K562 (cell line): Measurements from ENCODE around the gene AHCYL1. TPM values are rescaled to one million over a fixed set of nuclear protein-coding genes. Genes with fewer than 3 reads are reported as not detected.

Experiments
- ATAC-seq: fragments of 200-7000 bp; cut with Tn5 transposase; 3 replicates; pipeline ENCODE4 v1.9.1; 2020; ENCODE audit warnings: moderate library complexity
- BruUV-seq: library from RNA; stranded (reverse); fragments of 400-500 nt; replicated peaks from 2 replicates; lab custom pipeline; 2021; lab: Mats Ljungman, UMichigan
- CTCF ChIA-PET: fragments of 300-600 bp; formaldehyde crosslinking; extraction: SDS; loops from one replicate; lab custom pipeline; 2021; ENCODE audit warnings: low intra/inter-chr PET ratio; lab: Yijun Ruan, JAX
- POLR2A ChIA-PET: fragments of 300-600, 350-650 bp; sonication (Branson Sonifier 250); formaldehyde crosslinking; extraction: SDS; loops from one replicate; lab custom pipeline; 2021; ENCODE audit warnings: antibody characterized with exemption, inconsistent platforms; lab: Yijun Ruan, JAX
- DNase-seq, 4 experiments: peaks; one replicate each; pipeline versions ENCODE4 v3.0.0 to v3.0.0-alpha.2; 2011 to 2018; ENCODE audit warnings: low spot score in 3 of 4, mixed read lengths in 3 of 4; ENCODE audit errors: extremely low read depth in 1 of 4
- FAIRE-seq: peaks from 2 replicates; lab custom pipeline; 2011; peaks lifted over from hg19 to GRCh38; lab: Jason Lieb, UNC
- H2AFZ ChIP-seq: 2 replicates; pipeline ENCODE4 v1.6.0; 2011; ENCODE audit warnings: low read depth, low read length, control low read depth, inconsistent platforms
- H3K27ac ChIP-seq: fragments of 200-600 bp; 3 replicates; pipeline ENCODE4 v1.8.0; 2011; ENCODE audit warnings: low read depth, mild to moderate bottlenecking, control low read depth, inconsistent platforms, low read length, moderate library complexity, mixed read lengths; ENCODE audit errors: extremely low read depth
- H3K27me3 ChIP-seq, 2 experiments: fragments of 300-600 bp in 1 of 2; 2 replicates in 1 of 2; 3 replicates in 1 of 2; pipeline versions ENCODE4 v1.6.0 to v1.8.0; 2011; ENCODE audit warnings: inconsistent platforms in 2 of 2, low read length in 2 of 2, mild to moderate bottlenecking in 1 of 2, mixed read lengths in 1 of 2, moderate library complexity in 1 of 2; ENCODE audit not compliant: control insufficient read depth in 2 of 2, insufficient read depth in 2 of 2
- H3K36me3 ChIP-seq: fragments of 300-600 bp; 3 replicates; pipeline ENCODE4 v1.8.0; 2011; ENCODE audit warnings: mild to moderate bottlenecking, low read length, inconsistent platforms; ENCODE audit not compliant: control insufficient read depth, insufficient read depth
- H3K4me1 ChIP-seq, 2 experiments: fragments of 200-600 bp in 1 of 2; replicated peaks in 1 of 2; 2 replicates in 1 of 2; 3 replicates in 1 of 2; pipeline versions ENCODE4 v1.5.1 to v1.8.0; 2011; ENCODE audit warnings: inconsistent platforms in 2 of 2, low read length in 2 of 2, mild to moderate bottlenecking in 1 of 2, mixed read lengths in 1 of 2, moderate library complexity in 1 of 2; ENCODE audit not compliant: control insufficient read depth in 2 of 2, insufficient read depth in 2 of 2
- H3K4me2 ChIP-seq: 2 replicates; pipeline ENCODE4 v1.6.1; 2011; ENCODE audit warnings: low read length, control low read depth, inconsistent platforms, mixed read lengths; ENCODE audit not compliant: insufficient read depth
- H3K4me3 ChIP-seq: fragments of 200-600 bp; sonication (generic), shearing (Covaris generic); 2 replicates; pipeline ENCODE4 v1.5.1; 2016; ENCODE audit warnings: control low read depth, inconsistent platforms
- H3K79me2 ChIP-seq: fragments of 200-600 bp; 3 replicates; pipeline ENCODE4 v1.8.0; 2011; ENCODE audit warnings: low read length, inconsistent platforms; ENCODE audit not compliant: control insufficient read depth, insufficient read depth
- H3K9ac ChIP-seq, 2 experiments: 2 replicates each; pipeline versions ENCODE4 v1.6.0 to v1.6.1; 2011; ENCODE audit warnings: low read depth in 2 of 2, low read length in 2 of 2, control low read depth in 1 of 2, inconsistent platforms in 1 of 2, mild to moderate bottlenecking in 1 of 2, mixed read lengths in 1 of 2; ENCODE audit not compliant: insufficient read depth in 1 of 2
- H3K9me1 ChIP-seq: one replicate; pipeline ENCODE4 v1.6.0; 2011; ENCODE audit warnings: inconsistent platforms, mild to moderate bottlenecking, low read length, moderate library complexity; ENCODE audit not compliant: control insufficient read depth, insufficient read depth
- H3K9me3 ChIP-seq: replicated peaks from 2 replicates; pipeline ENCODE4 v1.5.1; 2011; ENCODE audit warnings: low read depth, low read length, inconsistent platforms; ENCODE audit not compliant: control insufficient read depth, insufficient read depth
- H4K20me1 ChIP-seq: replicated peaks from 2 replicates; pipeline ENCODE4 v1.6.1; 2011; ENCODE audit warnings: low read length, inconsistent platforms, mixed read lengths; ENCODE audit not compliant: control insufficient read depth, insufficient read depth
- CBX3 ChIP-seq, 2 experiments: IDR thresholded peaks; 1 replicate in 1 of 2; 2 replicates in 1 of 2; pipeline ENCODE4 v1.6.1; 2012; ENCODE audit warnings: inconsistent platforms in 2 of 2, low read length in 2 of 2, borderline replicate concordance in 1 of 2, control low read depth in 1 of 2
- L3MBTL2 ChIP-seq: fragments of 450-650 bp; IDR thresholded peaks from 2 replicates; pipeline ENCODE4 v1.6.1; 2016; ENCODE audit warnings: mild to moderate bottlenecking, moderate library complexity
- MCM3 ChIP-seq: fragments of 450-650 bp; IDR thresholded peaks from 2 replicates; pipeline ENCODE4 v1.6.1; 2016
- TRIM24 ChIP-seq, 2 experiments: fragments of 450-650 bp; IDR thresholded peaks; 2 replicates each; pipeline ENCODE4 v1.6.1; 2016
- TRIM28 ChIP-seq: fragments of 450-650 bp; IDR thresholded peaks from 2 replicates; pipeline ENCODE4 v1.6.1; 2017
- U2AF1 ChIP-seq: fragments of 200-400 bp; formaldehyde crosslinking; optimal IDR thresholded peaks from 2 replicates; pipeline ENCODE3; 2017; ENCODE audit warnings: mild to moderate bottlenecking, low read depth, low read length, moderate library complexity
- ZNF507 ChIP-seq: conservative IDR thresholded peaks from 2 replicates; pipeline ENCODE4 v1.6.1; 2017; ENCODE audit warnings: missing genetic modification characterization, missing compliant biosample characterization
- WGBS: fragments of 100-300 bp; shearing (Covaris generic); methylation state at CpG from one replicate; pipeline ENCODE4 v1.1.6; 2016; ENCODE audit warnings: low coverage, mixed read lengths; ENCODE audit not compliant: insufficient coverage; ENCODE audit errors: missing lambda C conversion rate; 5-methylcytosine and 5-hydroxymethylcytosine counted together
- in situ Hi-C: fragments of 300-500 bp; cut with MboI; formaldehyde crosslinking; loops from 4 replicates; pipeline ENCODE4 v1.15.0; 2018; ENCODE audit warnings: inconsistent platforms, mixed read lengths
- intact Hi-C: fragments of 100-400 bp; cut with micrococcal nuclease; formaldehyde crosslinking; loops from 2 replicates; pipeline ENCODE4 v1.14.2; 2022
- polyA plus RNA-seq, 8 experiments: library from polyadenylated mRNA; depleted of rRNA in 4 of 8; stranded (reverse) in 5 of 8; unstranded in 3 of 8; fragments of >200 nt; fragmentation: Nextera tagmentation in 2 of 8; fragmentation: Illumina TruSeq in 1 of 8; extraction: Ambion mirVana in 2 of 8; extraction: Trizol in 1 of 8; gene quantifications; 2 replicates each; pipeline versions ENCODE4 v1.2.1 to v1.2.3, GENCODE V29; 2011 to 2014; ENCODE audit warnings: inconsistent platforms in 1 of 8, missing spikeins in 1 of 8
- total RNA-seq, 7 experiments: library from RNA; depleted of rRNA in 6 of 7; stranded (reverse); fragments of >200 nt in 6 of 7; fragmentation: Illumina TruSeq in 2 of 7; extraction: Trizol in 2 of 7; gene quantifications; 2 replicates each; pipeline versions ENCODE4 v1.2.1 to v1.2.3, GENCODE V29; 2011 to 2021; ENCODE audit warnings: low replicate concordance in 1 of 7
- TF ChIP-seq, protein P1 (sequence below), 2 experiments: fragments of 150-350 bp in 1 of 2; IDR thresholded peaks; 2 replicates each; pipeline ENCODE4 v1.6.1; 2012 to 2016; ENCODE audit warnings: low read depth in 2 of 2, low read length in 2 of 2, mild to moderate bottlenecking in 1 of 2, moderate library complexity in 1 of 2
- TF ChIP-seq, protein P2 (sequence below): fragments of 200-800 bp; sonication (Bioruptor generic); IDR thresholded peaks from 2 replicates; pipeline ENCODE4 v1.6.1; 2017; ENCODE audit warnings: missing genetic modification characterization, missing compliant biosample characterization
- TF ChIP-seq, protein P3 (sequence below): fragments of 450-650 bp; IDR thresholded peaks from 2 replicates; pipeline ENCODE4 v1.6.1; 2018; ENCODE audit warnings: mild to moderate bottlenecking, low read depth; ENCODE audit not compliant: partially characterized antibody
- TF ChIP-seq, protein P4 (sequence below): fragments of 250-450 bp; sonication (Bioruptor Pico); IDR thresholded peaks from 2 replicates; pipeline ENCODE4 v1.5.0; 2020; ENCODE audit warnings: mild to moderate bottlenecking

AHCYL1 gene
- total and polyA plus RNA-seq, 9 of the 15 experiments (the other 6 are each of a cell fraction or from before 2014, with no cell fraction given) = 27.3 to 118 (median 44.5) TPM

DNA sequence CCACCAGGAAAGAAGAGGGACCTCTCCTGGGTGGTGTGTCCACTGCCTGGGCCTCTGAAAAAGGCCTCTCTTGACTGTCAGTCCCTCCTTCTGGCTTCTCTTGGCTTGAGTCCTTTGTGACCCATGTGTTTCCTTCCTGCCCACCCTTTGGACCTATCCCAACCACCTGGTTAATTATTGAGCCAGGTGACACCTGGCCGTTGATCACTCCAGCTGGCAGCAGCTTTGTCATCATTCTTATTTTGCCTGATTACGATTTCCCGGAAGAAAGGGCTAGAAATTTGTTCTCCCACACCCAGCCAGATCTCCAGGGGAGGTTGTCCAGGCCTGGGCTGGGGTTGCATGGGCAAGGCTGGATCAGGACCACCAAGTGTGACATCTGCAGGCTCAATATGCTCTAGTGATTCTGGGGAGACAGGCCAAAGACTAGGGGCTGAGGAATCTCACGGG, 49.1 kb upstream of the AHCYL1 start (continued):
- TF ChIP-seq, protein P1, sequence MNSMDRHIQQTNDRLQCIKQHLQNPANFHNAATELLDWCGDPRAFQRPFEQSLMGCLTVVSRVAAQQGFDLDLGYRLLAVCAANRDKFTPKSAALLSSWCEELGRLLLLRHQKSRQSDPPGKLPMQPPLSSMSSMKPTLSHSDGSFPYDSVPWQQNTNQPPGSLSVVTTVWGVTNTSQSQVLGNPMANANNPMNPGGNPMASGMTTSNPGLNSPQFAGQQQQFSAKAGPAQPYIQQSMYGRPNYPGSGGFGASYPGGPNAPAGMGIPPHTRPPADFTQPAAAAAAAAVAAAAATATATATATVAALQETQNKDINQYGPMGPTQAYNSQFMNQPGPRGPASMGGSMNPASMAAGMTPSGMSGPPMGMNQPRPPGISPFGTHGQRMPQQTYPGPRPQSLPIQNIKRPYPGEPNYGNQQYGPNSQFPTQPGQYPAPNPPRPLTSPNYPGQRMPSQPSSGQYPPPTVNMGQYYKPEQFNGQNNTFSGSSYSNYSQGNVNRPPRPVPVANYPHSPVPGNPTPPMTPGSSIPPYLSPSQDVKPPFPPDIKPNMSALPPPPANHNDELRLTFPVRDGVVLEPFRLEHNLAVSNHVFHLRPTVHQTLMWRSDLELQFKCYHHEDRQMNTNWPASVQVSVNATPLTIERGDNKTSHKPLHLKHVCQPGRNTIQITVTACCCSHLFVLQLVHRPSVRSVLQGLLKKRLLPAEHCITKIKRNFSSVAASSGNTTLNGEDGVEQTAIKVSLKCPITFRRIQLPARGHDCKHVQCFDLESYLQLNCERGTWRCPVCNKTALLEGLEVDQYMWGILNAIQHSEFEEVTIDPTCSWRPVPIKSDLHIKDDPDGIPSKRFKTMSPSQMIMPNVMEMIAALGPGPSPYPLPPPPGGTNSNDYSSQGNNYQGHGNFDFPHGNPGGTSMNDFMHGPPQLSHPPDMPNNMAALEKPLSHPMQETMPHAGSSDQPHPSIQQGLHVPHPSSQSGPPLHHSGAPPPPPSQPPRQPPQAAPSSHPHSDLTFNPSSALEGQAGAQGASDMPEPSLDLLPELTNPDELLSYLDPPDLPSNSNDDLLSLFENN (IDR thresholded peaks at IDR 0.05; ENCODE audit: low read depth in 2 of 2, low read length in 2 of 2) = no peak
- no peak for TF ChIP-seq MCM3

DNA sequence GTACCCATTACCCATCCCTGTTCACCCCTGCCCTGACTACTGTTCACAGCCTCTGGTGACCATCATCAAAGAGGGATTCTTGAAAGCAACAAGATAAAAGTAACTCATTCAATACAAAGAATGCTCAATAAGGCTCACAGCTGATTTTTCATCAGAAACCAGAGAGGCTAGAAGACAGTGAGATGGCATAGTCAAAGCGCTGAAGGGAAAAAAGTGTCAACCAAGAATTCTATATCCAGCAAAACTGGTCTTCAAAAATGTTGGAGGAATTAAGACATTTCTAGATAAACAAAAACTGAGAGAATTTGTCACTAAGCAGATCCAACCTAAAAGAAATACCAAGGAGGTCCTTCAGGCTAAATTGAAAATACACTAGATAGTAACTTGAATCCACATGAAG, 46.8 kb upstream of the AHCYL1 start:
- H3K4me3 ChIP-seq = no peak overlapping the region
- no peaks in the 10 kb centered on the region for H4K20me1 ChIP-seq
- TF ChIP-seq TRIM28 (0 out of 2 replicates have a peak, but pooled peaks have one; percentile 59), TRIM24 (IDR thresholded peaks at IDR 0.05) (peak in 1 of 2 experiments; percentile 46; a peak in 2 of 4 replicates), L3MBTL2 (no peak), ZNF507 (tag) (peak; percentile 40), CBX3 (IDR thresholded peaks at IDR 0.05; ENCODE audit: borderline replicate concordance in 1 of 2, low read length in 2 of 2) (peak in 1 of 2 experiments; percentile 90; a peak in 1 of 3 replicates), U2AF1 (no peak)
- TF ChIP-seq, protein P2, sequence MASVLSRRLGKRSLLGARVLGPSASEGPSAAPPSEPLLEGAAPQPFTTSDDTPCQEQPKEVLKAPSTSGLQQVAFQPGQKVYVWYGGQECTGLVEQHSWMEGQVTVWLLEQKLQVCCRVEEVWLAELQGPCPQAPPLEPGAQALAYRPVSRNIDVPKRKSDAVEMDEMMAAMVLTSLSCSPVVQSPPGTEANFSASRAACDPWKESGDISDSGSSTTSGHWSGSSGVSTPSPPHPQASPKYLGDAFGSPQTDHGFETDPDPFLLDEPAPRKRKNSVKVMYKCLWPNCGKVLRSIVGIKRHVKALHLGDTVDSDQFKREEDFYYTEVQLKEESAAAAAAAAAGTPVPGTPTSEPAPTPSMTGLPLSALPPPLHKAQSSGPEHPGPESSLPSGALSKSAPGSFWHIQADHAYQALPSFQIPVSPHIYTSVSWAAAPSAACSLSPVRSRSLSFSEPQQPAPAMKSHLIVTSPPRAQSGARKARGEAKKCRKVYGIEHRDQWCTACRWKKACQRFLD (CRISPR knock-in tag) = no peak
- TF ChIP-seq, protein P3, sequence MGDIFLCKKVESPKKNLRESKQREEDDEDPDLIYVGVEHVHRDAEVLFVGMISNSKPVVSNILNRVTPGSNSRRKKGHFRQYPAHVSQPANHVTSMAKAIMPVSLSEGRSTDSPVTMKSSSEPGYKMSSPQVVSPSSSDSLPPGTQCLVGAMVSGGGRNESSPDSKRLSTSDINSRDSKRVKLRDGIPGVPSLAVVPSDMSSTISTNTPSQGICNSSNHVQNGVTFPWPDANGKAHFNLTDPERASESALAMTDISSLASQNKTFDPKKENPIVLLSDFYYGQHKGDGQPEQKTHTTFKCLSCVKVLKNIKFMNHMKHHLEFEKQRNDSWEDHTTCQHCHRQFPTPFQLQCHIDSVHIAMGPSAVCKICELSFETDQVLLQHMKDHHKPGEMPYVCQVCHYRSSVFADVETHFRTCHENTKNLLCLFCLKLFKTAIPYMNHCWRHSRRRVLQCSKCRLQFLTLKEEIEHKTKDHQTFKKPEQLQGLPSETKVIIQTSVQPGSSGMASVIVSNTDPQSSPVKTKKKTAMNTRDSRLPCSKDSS = peak; percentile 88
- TF ChIP-seq, protein P4, sequence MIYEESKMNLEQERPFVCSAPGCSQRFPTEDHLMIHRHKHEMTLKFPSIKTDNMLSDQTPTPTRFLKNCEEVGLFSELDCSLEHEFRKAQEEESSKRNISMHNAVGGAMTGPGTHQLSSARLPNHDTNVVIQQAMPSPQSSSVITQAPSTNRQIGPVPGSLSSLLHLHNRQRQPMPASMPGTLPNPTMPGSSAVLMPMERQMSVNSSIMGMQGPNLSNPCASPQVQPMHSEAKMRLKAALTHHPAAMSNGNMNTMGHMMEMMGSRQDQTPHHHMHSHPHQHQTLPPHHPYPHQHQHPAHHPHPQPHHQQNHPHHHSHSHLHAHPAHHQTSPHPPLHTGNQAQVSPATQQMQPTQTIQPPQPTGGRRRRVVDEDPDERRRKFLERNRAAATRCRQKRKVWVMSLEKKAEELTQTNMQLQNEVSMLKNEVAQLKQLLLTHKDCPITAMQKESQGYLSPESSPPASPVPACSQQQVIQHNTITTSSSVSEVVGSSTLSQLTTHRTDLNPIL (CRISPR knock-in tag) = no peak
- in situ Hi-C loops (no loop called here), intact Hi-C loops (no loop called here)
- H3K9ac ChIP-seq = no peak overlapping the region
- no peak overlapping the region for H3K4me2 ChIP-seq
- POLR2A ChIA-PET = no interaction called here
- BruUV-seq = no TSS peak
- H3K9me3 ChIP-seq = peaks cover 8% of the 10 kb centered on the region; the same call in 1 of the 2 replicates
- DNase-seq (no peak), ATAC-seq (no peak), FAIRE-seq (no peak)
- H3K4me1 ChIP-seq = peaks cover 7 to 8% of the 10 kb centered on the region in 2 experiments
- CTCF ChIA-PET = no interaction called here
- H2AFZ ChIP-seq = no peak overlapping the region
- no peaks in the 10 kb centered on the region for H3K36me3 ChIP-seq
- H3K27me3 ChIP-seq = no peaks in the 10 kb centered on the region
- H3K27ac ChIP-seq = no peak overlapping the region
- WGBS = 59% methylated on average over 1 of the region's 1 CpG
- H3K9me1 ChIP-seq = no peaks in the 10 kb centered on the region
- H3K79me2 ChIP-seq = no peaks in the 10 kb centered on the region
